ENCODE measurements around the gene HIPK2. TPM values are rescaled to one million over a fixed set of nuclear protein-coding genes. Genes with fewer than 3 reads are reported as not detected.
A peak's percentile ranks its signal among the peaks of the same experiment; 100 is the strongest.

HIPK2 gene
- total RNA-seq, 1 experiment from 2014 or later, result 64.3 TPM

DNA sequence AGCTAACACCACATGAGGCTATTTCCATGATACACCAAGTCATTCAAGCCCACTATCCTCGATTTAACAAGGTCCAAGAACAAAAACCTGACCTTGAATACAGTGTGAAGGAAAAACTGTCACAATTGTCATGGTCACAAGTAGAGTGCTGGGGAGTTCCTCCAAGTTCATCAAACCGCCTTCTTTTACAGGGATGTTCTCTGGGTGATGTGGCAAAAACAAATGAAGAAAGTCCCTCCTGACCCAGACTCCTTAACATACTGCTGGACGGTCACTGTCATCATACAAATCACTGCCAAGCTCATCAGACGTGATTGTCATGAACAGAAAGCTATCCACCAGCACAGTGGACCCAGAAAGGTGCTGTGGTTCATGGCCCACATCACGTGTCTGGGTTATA is 28.9 kb downstream of the HIPK2 start:
- no TSS peak for BruUV-seq (replicated peaks)
- intact Hi-C loops (cut with micrococcal nuclease), result no loop called here
- DNase-seq (ENCODE audit: unreplicated experiment), result no peak
- TF ChIP-seq CTCF (IDR thresholded peaks at IDR 0.05; ENCODE audit: unreplicated experiment), result no peak
- CTCF ChIA-PET, result interaction anchor here (0.7 to 1.0 kb wide), 2 partner anchors 17 to 104 kb away, joined by 3 read pairs; no protein-coding TSS in a partner anchor
- H3K9me3 Mint-ChIP-seq (ENCODE audit: unreplicated experiment), result no peaks in the 10 kb centered on the region
- H3K36me3 Mint-ChIP-seq (ENCODE audit: insufficient read depth, unreplicated experiment), result peaks cover 9% of the 10 kb centered on the region
- peaks cover 48% of the 10 kb centered on the region for H3K4me1 Mint-ChIP-seq (ENCODE audit: insufficient read depth, unreplicated experiment)
- POLR2A ChIA-PET, result no interaction called here
- no peak overlapping the region for H3K4me3 Mint-ChIP-seq (ENCODE audit: unreplicated experiment)
- H3K27ac Mint-ChIP-seq (ENCODE audit: low read depth, unreplicated experiment), result no peak overlapping the region
- H3K27me3 Mint-ChIP-seq (ENCODE audit: insufficient read depth, unreplicated experiment), result no peaks in the 10 kb centered on the region

DNA sequence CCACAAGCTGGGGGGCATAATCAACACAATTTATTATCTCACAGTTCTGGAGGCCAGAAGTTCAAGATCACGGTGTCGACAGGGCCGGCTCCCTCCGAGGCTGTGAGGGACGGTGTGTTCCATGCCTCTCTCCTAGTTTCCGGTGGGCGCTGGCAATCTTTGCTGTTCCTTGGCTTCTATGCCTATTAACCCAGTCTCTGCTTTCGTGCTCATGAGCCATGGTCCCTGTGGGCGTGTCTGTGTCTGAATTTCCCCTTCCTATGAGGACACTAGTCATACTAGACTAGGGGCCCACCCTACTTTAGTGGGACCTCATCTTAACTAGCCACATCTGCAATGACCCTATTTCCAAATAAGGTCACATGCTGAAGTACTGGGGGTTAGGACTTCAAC is 29.4 kb downstream of the HIPK2 start:
- no TSS peak for BruUV-seq (replicated peaks)

DNA sequence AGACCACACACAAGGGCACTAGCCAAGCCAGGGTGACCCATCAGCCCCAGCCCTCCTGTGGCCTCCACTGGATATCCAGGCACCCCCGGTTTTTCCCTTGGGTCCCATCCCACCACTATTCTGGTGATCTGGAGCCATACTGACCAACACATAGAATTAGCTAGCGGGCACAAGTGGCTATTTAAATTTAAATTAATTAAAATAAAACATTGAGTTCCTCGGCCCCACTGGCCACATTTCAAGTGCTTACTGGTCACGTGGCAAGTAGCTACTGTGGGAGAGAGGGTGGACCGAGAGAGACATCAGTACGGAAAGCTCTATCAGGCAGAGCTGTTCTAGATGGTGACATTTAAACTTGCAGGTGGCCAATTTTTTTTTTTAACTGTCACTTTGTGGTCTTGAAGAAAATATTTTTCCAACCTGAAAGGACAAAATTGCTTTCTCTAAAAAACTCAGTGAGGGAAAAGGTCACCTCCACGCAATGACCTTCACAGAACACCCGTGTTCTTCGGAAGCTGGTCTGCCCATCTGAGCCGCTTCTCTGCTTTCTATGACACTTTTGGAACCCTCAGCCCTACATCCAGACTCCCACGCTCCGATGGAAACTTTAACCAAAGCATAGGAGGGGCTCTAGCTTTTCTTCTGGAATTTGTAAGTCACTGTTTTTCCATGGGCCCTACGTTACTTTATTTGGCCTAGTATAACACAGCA is 30.0 kb downstream of the HIPK2 start:
- peaks cover 12% of the 10 kb centered on the region for H3K36me3 Mint-ChIP-seq (ENCODE audit: insufficient read depth, unreplicated experiment)
- no peak overlapping the region for H3K27ac Mint-ChIP-seq (ENCODE audit: low read depth, unreplicated experiment)
- POLR2A ChIA-PET, result no interaction called here
- no peak for DNase-seq (ENCODE audit: unreplicated experiment)
- no peaks in the 10 kb centered on the region for H3K27me3 Mint-ChIP-seq (ENCODE audit: insufficient read depth, unreplicated experiment)
- no peak overlapping the region for H3K4me3 Mint-ChIP-seq (ENCODE audit: unreplicated experiment)
- intact Hi-C loops (cut with micrococcal nuclease), result no loop called here
- H3K9me3 Mint-ChIP-seq (ENCODE audit: unreplicated experiment), result no peaks in the 10 kb centered on the region
- H3K4me1 Mint-ChIP-seq (ENCODE audit: insufficient read depth, unreplicated experiment), result peaks cover 55% of the 10 kb centered on the region
- no peak for TF ChIP-seq CTCF (IDR thresholded peaks at IDR 0.05; ENCODE audit: unreplicated experiment)
- BruUV-seq (replicated peaks), result no TSS peak
- CTCF ChIA-PET, result interaction anchor here (0.6 to 0.7 kb wide), 2 partner anchors 18 to 101 kb away, joined by 3 read pairs; no protein-coding TSS in a partner anchor

More for the DNA sequence above, 29.4 kb downstream of the HIPK2 start:
- no peaks in the 10 kb centered on the region for H3K27me3 Mint-ChIP-seq (ENCODE audit: insufficient read depth, unreplicated experiment)
- no peak for DNase-seq (ENCODE audit: unreplicated experiment)
- TF ChIP-seq CTCF (IDR thresholded peaks at IDR 0.05; ENCODE audit: unreplicated experiment), result no peak
- H3K4me3 Mint-ChIP-seq (ENCODE audit: unreplicated experiment), result no peak overlapping the region
- H3K4me1 Mint-ChIP-seq (ENCODE audit: insufficient read depth, unreplicated experiment), result peaks cover 50% of the 10 kb centered on the region
- peaks cover 9% of the 10 kb centered on the region for H3K36me3 Mint-ChIP-seq (ENCODE audit: insufficient read depth, unreplicated experiment)
- intact Hi-C loops (cut with micrococcal nuclease), result no loop called here
- H3K9me3 Mint-ChIP-seq (ENCODE audit: unreplicated experiment), result no peaks in the 10 kb centered on the region
- CTCF ChIA-PET, result interaction anchor here (0.7 to 1.0 kb wide), 2 partner anchors 17 to 103 kb away, joined by 3 read pairs; no protein-coding TSS in a partner anchor
- H3K27ac Mint-ChIP-seq (ENCODE audit: low read depth, unreplicated experiment), result no peak overlapping the region
- POLR2A ChIA-PET, result no interaction called here

GRCh38 chr7:139746652-139747051 is 31.1 kb downstream of the HIPK2 start:
- BruUV-seq (replicated peaks), result no TSS peak
- DNase-seq (ENCODE audit: unreplicated experiment), result no peak
- Mint-ChIP-seq H3K27me3 (ENCODE audit: insufficient read depth, unreplicated experiment) (no peaks in the 10 kb centered on the region), H3K9me3 (ENCODE audit: unreplicated experiment) (no peaks in the 10 kb centered on the region), H3K36me3 (ENCODE audit: insufficient read depth, unreplicated experiment) (peaks cover 17% of the 10 kb centered on the region), H3K4me1 (ENCODE audit: insufficient read depth, unreplicated experiment) (peaks cover 48% of the 10 kb centered on the region), H3K27ac (ENCODE audit: low read depth, unreplicated experiment) (peak overlapping the region; percentile 18), H3K4me3 (ENCODE audit: unreplicated experiment) (no peak overlapping the region)
- intact Hi-C loops (cut with micrococcal nuclease), result no loop called here
- CTCF ChIA-PET, result interaction anchor here (0.8 to 1.6 kb wide), 3 partner anchors 10 to 128 kb away, joined by 3 to 5 read pairs (median 4); no protein-coding TSS in a partner anchor
- POLR2A ChIA-PET, result interaction anchor here (0.7 to 1.0 kb wide), 2 partner anchors 13 to 144 kb away, joined by 3 to 4 read pairs; no protein-coding TSS in a partner anchor
- TF ChIP-seq CTCF (IDR thresholded peaks at IDR 0.05; ENCODE audit: unreplicated experiment), result no peak
